ENCODE data around the gene BGLAP. TPM values are rescaled to one million over a fixed set of nuclear protein-coding genes. Genes with fewer than 3 reads are reported as not detected.

The BGLAP gene
- total RNA-seq, 1 experiment from 2014 or later, result 1.4 TPM

- BruUV-seq (replicated peaks), result no TSS peak
- CTCF ChIA-PET, result no interaction called here
- no peak for ATAC-seq
Measured at GRCh38 chr1:156276532-156276931, 34.5 kb downstream of the BGLAP start.

More at GRCh38 chr1:156276532-156276931, 34.5 kb downstream of the BGLAP start:
- ChIA-PET POLR2A (no interaction called here), RAD21 (ENCODE audit: low non-redundant PET in 1 of 2, low total read pairs in 2 of 2, uncharacterized antibody in 2 of 2, unreplicated experiment in 2 of 2) (no interaction called here)
- Histone ChIP-seq H3K79me2 (ENCODE audit: insufficient read depth, low read length) (peaks cover 42% of the 10 kb centered on the region), H4K20me1 (ENCODE audit: insufficient read depth) (peaks cover 8% of the 10 kb centered on the region; the same call in 1 of the 2 replicates), H3K9me2 (ENCODE audit: insufficient read depth) (no peaks in the 10 kb centered on the region), H3K4me2 (ENCODE audit: low read length) (no peak overlapping the region), H3K4me1 (ENCODE audit: control insufficient read depth in 1 of 2, insufficient read depth in 2 of 2, low read length in 2 of 2) (peaks cover 10 to 11% of the 10 kb centered on the region in 2 experiments), H3K27ac (ENCODE audit: low read depth, low read length) (no peak overlapping the region), H3K9me3 (ENCODE audit: control insufficient read depth in 1 of 2, insufficient read depth in 1 of 2, low read depth in 1 of 2, low read length in 2 of 2) (no peaks in the 10 kb centered on the region), H3K4me3 (replicated peaks in 1 of 2; ENCODE audit: low read depth in 1 of 2, low read length in 2 of 2) (no peak overlapping the region), H2AFZ (ENCODE audit: low read depth, low read length, poor library complexity, severe bottlenecking) (no peak overlapping the region), H3K36me3 (ENCODE audit: control insufficient read depth in 1 of 2, insufficient read depth in 2 of 2, low read length in 2 of 2) (peaks cover 65 to 82% of the 10 kb centered on the region in 2 experiments), H3K9ac (ENCODE audit: low read length) (no peak overlapping the region), H3K27me3 (ENCODE audit: insufficient read depth, low read length) (no peaks in the 10 kb centered on the region)
- DNase-seq (ENCODE audit: low read depth, low spot score), result no peak
- TF ChIP-seq SIN3A (IDR thresholded peaks at IDR 0.05; ENCODE audit: low read depth) (no peak), EZH2phosphoT487 (IDR thresholded peaks at IDR 0.05; ENCODE audit: borderline replicate concordance) (no peak), YY1 (IDR thresholded peaks at IDR 0.05; ENCODE audit: extremely low read depth, insufficient replicate concordance, low read depth, low read length) (no peak), CTCF (IDR thresholded peaks at IDR 0.05 in 2 of 3, conservative IDR thresholded peaks at IDR 0.05 in 1 of 3; ENCODE audit: borderline replicate concordance in 1 of 3, insufficient read depth in 1 of 3, low read depth in 2 of 3, low read length in 2 of 3) (no peak), EGR1 (IDR thresholded peaks at IDR 0.05; ENCODE audit: low read depth) (no peak), CEBPB (IDR thresholded peaks at IDR 0.05; ENCODE audit: low read depth) (no peak), SP1 (IDR thresholded peaks at IDR 0.05; ENCODE audit: low read depth) (no peak), EZH2 (IDR thresholded peaks at IDR 0.05) (no peak), CBX3 (IDR thresholded peaks at IDR 0.05; ENCODE audit: low read depth) (no peak), REST (IDR thresholded peaks at IDR 0.05; ENCODE audit: low read depth) (no peak), RAD21 (IDR thresholded peaks at IDR 0.05; ENCODE audit: low read depth) (no peak), FOSL1 (IDR thresholded peaks at IDR 0.05; ENCODE audit: low read depth) (no peak), POLR2A (IDR thresholded peaks at IDR 0.05; ENCODE audit: borderline replicate concordance, extremely low read depth, insufficient read depth, insufficient read length) (no peak), MAX (IDR thresholded peaks at IDR 0.05) (no peak), ZNF274 (IDR thresholded peaks at IDR 0.05; ENCODE audit: low read depth, low read length) (no peak), SRF (IDR thresholded peaks at IDR 0.05; ENCODE audit: low read depth) (no peak), ATF3 (IDR thresholded peaks at IDR 0.05) (no peak), JUND (IDR thresholded peaks at IDR 0.05) (no peak)
- intact Hi-C loops (cut with micrococcal nuclease), result no loop called here
